GM08714 (cell line): ENCODE measurements around the gene IGSF23.

Experiments
- H3K4me3 ChIP-seq: fragments of 200-500 bp; sonication (Bioruptor generic); 2 replicates; pipeline ENCODE4 v1.5.1; 2014; ENCODE audit warnings: mild to moderate bottlenecking, low read length, inconsistent platforms
- ZNF274 ChIP-seq: IDR thresholded peaks from 2 replicates; pipeline ENCODE4 v1.6.1; 2012; ENCODE audit warnings: mild to moderate bottlenecking, low read depth, low read length

Gene IGSF23

DNA sequence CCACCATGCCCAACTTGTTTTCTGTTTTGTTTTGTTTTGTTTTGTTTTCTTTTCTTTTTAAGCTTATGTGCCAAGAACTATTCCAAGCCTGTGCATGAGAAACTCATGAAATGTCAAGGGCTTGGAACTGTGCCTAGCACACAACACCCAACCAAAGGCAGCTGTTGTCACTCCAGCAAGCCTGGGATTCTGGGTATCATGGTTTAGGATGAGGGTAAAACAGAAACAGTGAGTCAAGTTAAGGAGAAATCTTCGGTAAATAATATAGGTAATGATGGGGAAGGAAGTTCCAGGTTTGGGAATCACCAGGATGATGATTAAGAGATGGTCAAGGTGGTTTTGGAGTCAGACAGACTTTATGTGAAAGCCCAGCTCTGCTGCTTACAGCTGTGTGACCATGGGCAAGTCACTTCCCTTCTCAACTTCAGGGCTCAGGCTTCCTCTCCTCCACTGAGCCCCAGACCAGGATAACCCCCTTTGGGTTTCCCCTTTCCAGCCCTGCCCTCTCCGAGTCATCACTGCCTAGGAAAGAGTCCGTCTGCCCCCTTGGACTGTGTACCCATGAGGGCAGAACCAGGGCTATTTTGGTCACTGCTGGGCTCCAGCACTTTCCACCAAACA lies 35.4 kb downstream of the IGSF23 start:
- no peak overlapping the region for H3K4me3 ChIP-seq
- no peak for TF ChIP-seq ZNF274

GRCh38 chr19:44649578-44650145 lies 36.3 kb downstream of the IGSF23 start:
- H3K4me3 ChIP-seq: no peak overlapping the region
- TF ChIP-seq ZNF274: no peak

GRCh38 chr19:44653343-44653742 lies 40.0 kb downstream of the IGSF23 start:
- TF ChIP-seq ZNF274: no peak
- H3K4me3 ChIP-seq: no peak overlapping the region

GRCh38 chr19:44653977-44654774 lies 40.8 kb downstream of the IGSF23 start:
- no peak for TF ChIP-seq ZNF274
- H3K4me3 ChIP-seq: no peak overlapping the region

DNA sequence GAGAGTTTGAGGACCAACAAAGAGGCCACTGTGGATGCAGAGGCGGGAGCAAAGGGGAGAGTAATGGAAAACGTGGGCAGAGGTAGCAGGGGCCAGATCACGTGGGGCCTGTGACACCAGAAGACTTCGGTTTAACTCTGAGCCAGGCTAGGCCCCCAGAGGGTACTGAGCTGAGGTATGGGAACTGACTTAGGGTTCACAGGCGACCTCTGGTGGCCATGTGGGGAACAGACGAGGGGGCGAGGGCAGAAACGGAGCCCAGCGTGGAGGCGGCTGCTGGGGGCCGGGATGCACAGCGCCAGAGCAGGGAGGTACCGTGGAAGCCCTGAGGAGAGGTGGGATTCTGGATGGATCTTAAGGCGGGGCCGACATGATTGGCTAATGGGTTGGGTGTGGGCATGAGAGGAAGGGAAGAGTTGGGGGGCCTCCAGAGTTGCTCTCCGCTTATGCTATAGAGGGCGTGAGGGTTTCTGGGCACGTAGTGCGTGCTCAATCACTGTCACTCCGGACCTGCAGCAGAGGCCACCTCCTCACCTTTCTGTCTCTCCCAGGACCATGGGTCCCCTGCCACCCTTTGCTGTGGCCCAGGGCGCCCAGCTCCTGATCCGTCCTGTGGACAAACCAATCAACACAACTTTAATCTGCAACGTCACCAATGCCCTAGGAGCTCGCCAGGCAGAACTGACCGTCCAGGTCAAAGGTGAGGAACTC lies 44.0 kb downstream of the IGSF23 start:
- TF ChIP-seq ZNF274: no peak
- H3K4me3 ChIP-seq: no peak overlapping the region

DNA sequence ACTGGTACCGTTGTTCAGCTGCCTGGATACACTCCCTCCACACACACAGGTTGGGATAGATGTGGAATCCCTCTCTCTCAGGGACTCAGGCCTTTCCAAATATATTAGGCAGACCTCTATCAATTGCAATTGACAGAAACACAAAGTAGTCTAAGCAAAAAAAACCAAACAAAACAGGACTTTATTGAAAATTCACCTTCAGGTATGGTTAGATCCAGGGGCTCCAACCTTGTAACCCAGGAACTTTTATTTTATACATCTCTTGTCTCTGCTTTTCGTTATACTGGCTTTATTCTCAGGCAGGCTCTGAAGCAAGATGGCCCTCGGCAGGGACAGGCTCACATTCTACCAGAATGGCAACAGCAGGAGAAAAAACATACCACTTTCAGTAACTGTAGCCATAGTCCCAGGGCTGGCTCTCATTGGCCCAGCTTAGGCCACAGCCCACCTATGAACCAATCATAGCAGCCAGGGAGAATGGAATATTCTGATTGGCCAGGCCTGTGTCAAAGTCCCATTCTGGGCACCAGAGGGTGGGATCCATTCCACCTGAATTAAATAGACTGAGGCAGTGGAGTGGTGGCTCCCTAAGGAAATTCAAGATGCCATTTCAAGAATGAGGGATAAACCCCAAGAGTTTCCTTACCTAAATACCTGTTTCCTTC lies 44.8 kb downstream of the IGSF23 start:
- no peak overlapping the region for H3K4me3 ChIP-seq
- TF ChIP-seq ZNF274: no peak

DNA sequence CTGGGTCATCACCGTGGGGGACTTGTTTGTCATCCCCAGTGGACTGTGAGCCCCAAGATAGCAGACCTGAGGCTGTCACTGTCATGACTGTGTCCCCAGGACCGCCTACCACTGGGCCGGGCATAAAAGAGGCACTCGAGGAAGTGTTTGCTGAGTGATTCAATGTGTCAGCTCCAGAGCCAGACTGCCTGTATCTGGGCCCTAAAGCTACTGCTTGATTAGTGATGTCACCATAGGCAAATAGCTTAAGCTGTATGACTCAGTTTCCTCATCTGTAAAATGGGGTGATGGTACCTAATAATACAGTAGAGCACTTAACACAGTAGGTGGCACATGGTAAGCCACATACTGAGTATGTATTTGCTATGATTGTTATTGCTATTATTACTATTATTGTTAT lies 46.7 kb downstream of the IGSF23 start:
- no peak for TF ChIP-seq ZNF274

DNA sequence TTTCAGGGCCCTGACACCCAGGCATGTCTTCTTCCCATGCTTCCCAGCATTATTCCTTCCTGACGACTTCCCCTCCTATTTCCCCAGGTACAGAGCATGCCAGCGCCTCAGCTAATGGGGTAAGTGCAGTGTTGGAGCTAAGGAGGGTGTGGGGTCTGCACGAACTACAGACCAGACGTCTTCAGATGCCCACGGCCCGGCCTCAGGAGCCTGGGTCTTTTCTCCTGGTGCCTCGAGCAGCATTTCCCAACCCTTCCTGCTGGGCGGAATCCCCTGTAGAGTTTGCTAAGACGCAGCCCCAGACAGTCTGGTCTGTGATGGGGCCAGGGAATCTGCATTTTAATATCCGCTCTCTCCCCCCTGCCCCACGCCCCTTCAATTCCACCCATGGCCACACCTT lies 47.8 kb downstream of the IGSF23 start:
- H3K4me3 ChIP-seq: no peak overlapping the region
- TF ChIP-seq ZNF274: no peak

More for the DNA sequence above, 46.7 kb downstream of the IGSF23 start:
- H3K4me3 ChIP-seq: no peak overlapping the region

GRCh38 chr19:44661904-44662303 lies 48.5 kb downstream of the IGSF23 start:
- H3K4me3 ChIP-seq: no peak overlapping the region
- no peak for TF ChIP-seq ZNF274

DNA sequence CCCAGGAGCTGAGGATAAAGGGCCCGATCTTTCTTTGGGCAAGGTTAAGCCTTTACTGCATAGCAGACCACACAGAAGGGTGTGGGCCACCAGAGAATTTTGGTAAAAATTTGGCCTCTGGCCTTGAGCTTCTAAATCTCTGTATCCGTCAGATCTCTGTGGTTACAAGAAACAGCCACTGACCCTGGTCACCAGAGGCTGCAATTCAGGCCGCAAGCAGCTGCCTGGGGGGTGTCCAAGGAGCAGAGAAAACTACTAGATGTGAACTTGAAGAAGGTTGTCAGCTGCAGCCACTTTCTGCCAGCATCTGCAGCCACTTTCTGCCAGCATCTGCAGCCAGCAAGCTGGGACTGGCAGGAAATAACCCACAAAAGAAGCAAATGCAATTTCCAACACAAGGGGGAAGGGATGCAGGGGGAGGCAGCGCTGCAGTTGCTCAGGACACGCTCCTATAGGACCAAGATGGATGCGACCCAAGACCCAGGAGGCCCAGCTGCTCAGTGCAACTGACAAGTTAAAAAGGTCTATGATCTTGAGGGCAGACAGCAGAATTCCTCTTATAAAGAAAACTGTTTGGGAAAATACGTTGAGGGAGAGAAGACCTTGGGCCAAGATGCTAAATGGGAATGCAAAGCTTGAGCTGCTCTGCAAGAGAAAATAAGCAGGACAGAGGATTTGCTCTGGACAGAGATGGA lies 49.5 kb downstream of the IGSF23 start:
- TF ChIP-seq ZNF274: no peak

GRCh38 chr19:44663996-44664395 lies 50.6 kb downstream of the IGSF23 start:
- TF ChIP-seq ZNF274: no peak
- no peak overlapping the region for H3K4me3 ChIP-seq

More for the DNA sequence above, 49.5 kb downstream of the IGSF23 start:
- H3K4me3 ChIP-seq: no peak overlapping the region

DNA sequence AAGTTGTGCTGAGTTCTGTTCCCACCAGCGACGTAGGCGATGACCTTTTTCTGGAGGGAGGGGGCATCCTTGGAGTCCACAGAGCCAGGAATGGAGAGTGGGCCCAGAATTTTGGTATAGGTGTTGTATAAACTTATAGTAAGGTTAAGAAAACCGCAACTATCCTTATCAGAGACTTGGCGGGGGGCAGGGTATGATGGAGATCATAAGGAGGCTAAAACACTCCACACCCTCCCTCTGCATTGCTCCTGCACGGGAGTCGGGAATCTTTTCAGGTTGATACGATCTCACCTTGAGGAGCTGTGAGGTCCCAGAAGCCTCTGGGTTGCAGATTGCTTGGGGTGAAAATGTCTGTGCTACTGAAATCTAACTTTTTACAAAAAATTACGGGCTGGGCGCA lies 51.6 kb downstream of the IGSF23 start:
- no peak overlapping the region for H3K4me3 ChIP-seq
- TF ChIP-seq ZNF274: no peak

DNA sequence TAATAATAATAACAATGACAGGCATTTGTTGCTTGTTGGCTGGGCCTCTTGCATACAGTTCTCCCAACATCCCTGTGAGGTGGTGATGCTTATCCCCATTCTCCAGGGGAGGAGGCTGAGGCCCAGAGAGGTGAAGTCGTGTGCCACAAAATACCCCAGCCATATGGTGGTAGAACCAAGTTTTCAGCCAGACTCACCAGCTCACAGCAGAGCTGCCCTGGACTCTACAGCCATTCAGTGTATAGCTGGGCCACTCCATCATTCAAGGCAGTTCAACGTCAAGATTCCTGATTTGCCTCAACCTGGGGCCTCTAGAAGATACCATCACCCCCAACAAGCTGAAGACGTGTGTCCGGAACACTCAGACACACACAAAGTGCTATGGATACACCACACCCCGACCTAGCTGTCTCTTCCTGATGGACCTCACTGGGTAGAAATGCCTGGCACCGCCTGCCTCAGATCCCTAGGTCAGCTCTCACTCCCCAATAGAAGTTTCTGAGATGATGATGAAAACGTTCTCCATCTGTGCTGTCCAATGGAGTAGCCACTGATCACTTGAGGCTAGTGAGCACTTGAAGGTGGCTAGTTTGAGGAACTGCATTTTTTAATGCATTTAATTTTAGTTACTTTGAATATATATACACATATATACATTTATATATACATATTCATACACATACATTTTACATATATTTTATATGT lies 53.6 kb downstream of the IGSF23 start:
- no peak for TF ChIP-seq ZNF274
- H3K4me3 ChIP-seq: no peak overlapping the region
